Tibial nerve (tissue), 3 donors: ENCODE data around the gene IDH3A.

Source experiments
- CTCF ChIP-seq, 5 experiments: fragments of 200-600 bp in 3 of 5; fragments of 450-650 bp in 2 of 5; sonication (generic) in 3 of 5; IDR thresholded peaks; one replicate each; pipeline ENCODE4 v1.5.1; 2016 to 2019; ENCODE audit warnings: antibody characterized with exemption in 5 of 5, mild to moderate bottlenecking in 3 of 5, moderate library complexity in 2 of 5
- POLR2A ChIP-seq, 2 donors: fragments of 450-650 bp; IDR thresholded peaks; one replicate each; pipeline ENCODE4 v1.6.1; 2017; ENCODE audit warnings: antibody characterized with exemption in 2 of 2, mild to moderate bottlenecking in 2 of 2, moderate library complexity in 2 of 2

GRCh38 chr15:78125267-78125666, 23.9 kb upstream of the IDH3A start:
- TF ChIP-seq POLR2A (IDR thresholded peaks at IDR 0.05) (no peak), CTCF (IDR thresholded peaks at IDR 0.05) (no peak)
